Measurements from ENCODE around the gene CXCL1. TPM values are rescaled to one million over a fixed set of nuclear protein-coding genes. Genes with fewer than 3 reads are reported as not detected.
"Not testable (repeated sequence)": the region's sequence is repeated elsewhere in the genome, so short reads cannot be mapped to it uniquely, and the experiment has no call there.

CXCL1 gene
- total and polyA plus RNA-seq, 2 of the 13 experiments (the other 11 are each of a cell fraction or from before 2014, with no cell fraction given) = 0.15 TPM; not detected in 1

DNA sequence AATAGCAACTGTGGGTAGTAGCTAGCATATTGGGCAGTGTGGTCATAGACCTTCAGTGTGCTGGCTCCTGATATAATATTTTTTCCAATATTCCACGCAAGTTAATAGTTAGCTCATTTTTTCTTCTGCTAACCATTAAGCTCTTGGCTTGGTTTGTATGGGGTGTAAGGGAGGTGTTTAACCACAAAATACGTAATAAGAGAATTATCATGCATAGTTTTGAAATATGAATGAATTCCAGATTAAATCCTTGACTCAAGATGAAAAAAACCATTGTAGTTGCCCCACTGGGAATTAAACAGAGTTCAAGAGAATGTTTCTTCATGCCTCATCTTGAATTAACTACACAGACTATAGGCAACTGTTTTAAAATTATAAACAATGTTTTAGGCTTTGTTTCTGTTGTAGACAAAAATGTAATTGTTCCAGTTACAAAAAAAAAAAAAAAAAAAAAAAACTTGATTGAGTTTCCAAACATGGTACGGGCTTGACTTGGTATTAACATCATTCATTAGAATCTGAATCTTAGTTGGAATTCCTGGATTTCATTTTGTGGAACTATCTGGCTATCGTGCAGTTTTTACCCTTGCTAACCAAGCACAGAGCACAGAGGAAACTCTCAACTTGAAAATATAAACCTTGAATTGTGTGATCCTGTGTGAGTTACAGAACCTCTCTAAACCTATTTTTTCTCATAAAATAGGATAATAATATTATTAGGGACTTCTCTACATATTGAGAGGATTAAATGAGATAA lies 28.4 kb downstream of the CXCL1 start:
- POLR2A ChIA-PET = no interaction called here
- H3K4me3 ChIP-seq (replicated peaks in 1 of 3; ENCODE audit: insufficient read depth in 1 of 3, low read depth in 2 of 3, low read length in 3 of 3) = no peak overlapping the region
- no peaks in the 10 kb centered on the region for H3K79me2 ChIP-seq (ENCODE audit: insufficient read depth, low read length)
- H3K36me3 ChIP-seq (replicated peaks in 1 of 2; ENCODE audit: control insufficient read depth in 1 of 2, insufficient read depth in 2 of 2, low read length in 2 of 2) = no peaks in the 10 kb centered on the region
- in situ Hi-C loops (cut with HindIII; ENCODE audit: extremely low pct_ligation_motif_present, low pct_unique_long_range_greater_than_20kb) = no loop called here
- CTCF ChIA-PET (ENCODE audit: low intra/inter-chr PET ratio, low total read pairs) = no interaction called here
- intact Hi-C loops (cut with micrococcal nuclease; ENCODE audit: unreplicated experiment) = no loop called here
- H3K4me2 ChIP-seq (ENCODE audit: low read depth, low read length) = no peak overlapping the region
- H3K27me3 ChIP-seq (ENCODE audit: control insufficient read depth in 1 of 2, insufficient read depth in 2 of 2, low read length in 2 of 2) = no peaks in the 10 kb centered on the region
- BruUV-seq (replicated peaks) = no TSS peak
- no peak overlapping the region for H3K9ac ChIP-seq (ENCODE audit: insufficient read depth, low read depth, low read length)
- no peaks in the 10 kb centered on the region for H4K20me1 ChIP-seq (ENCODE audit: insufficient read depth, low read length)
- no peaks in the 10 kb centered on the region for H3K4me1 ChIP-seq (ENCODE audit: insufficient read depth, low read length)
- H3K9me3 ChIP-seq (ENCODE audit: low read length) = no peaks in the 10 kb centered on the region
- no peak for DNase-seq (ENCODE audit: low spot score)
- no peak for ATAC-seq
- no peak for FAIRE-seq
- no peak for TF ChIP-seq MZF1 (CRISPR knock-in tag; IDR thresholded peaks at IDR 0.05; ENCODE audit: borderline replicate concordance)
- no peak for TF ChIP-seq SNAPC4 (CRISPR knock-in tag; IDR thresholded peaks at IDR 0.05)
- no peak for TF ChIP-seq MEIS2 (CRISPR knock-in tag; IDR thresholded peaks at IDR 0.05)
- TF ChIP-seq SOX5 (CRISPR knock-in tag; IDR thresholded peaks at IDR 0.05; ENCODE audit: borderline replicate concordance) = no peak
- no peak for TF ChIP-seq SMAD3 (CRISPR knock-in tag; IDR thresholded peaks at IDR 0.05)
- TF ChIP-seq MATR3 (CRISPR knock-in tag; IDR thresholded peaks at IDR 0.05) = no peak
- no peak for TF ChIP-seq ZNF782 (CRISPR knock-in tag; IDR thresholded peaks at IDR 0.05; ENCODE audit: borderline replicate concordance)
- no peak for TF ChIP-seq TAF15 (IDR thresholded peaks at IDR 0.05; ENCODE audit: low read depth, low read length, poor library complexity, severe bottlenecking)
- no peak for TF ChIP-seq ISX (CRISPR knock-in tag; conservative IDR thresholded peaks at IDR 0.05)
- WGBS (ENCODE audit: low lambda C conversion rate) = 11% methylated on average over 4 of the region's 4 CpGs
- no peak overlapping the region for H3K27ac ChIP-seq (ENCODE audit: extremely low read length, insufficient read depth, low read length)
- H2AFZ ChIP-seq (ENCODE audit: low read length) = no peak overlapping the region

DNA sequence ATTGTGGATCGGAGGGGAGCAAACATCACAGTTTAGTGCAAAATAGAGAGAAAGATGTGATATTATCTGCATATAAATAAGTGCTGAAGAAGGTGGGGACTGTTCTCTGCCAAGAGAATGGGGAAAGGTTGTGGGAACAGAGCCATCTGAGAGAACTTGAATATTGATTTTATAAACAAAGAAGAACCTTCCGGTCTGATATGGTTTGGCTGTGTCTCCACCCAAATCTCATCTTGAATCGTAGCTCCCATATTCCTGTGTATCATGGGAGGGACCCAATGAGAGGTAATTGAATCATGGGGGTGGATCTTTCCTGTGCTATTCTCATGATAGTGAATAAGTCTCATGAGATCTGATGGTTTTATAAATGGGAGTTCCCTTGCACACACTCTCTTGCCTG lies 30.1 kb downstream of the CXCL1 start:
- WGBS (ENCODE audit: low lambda C conversion rate) = 0% methylated on average over 3 of the region's 3 CpGs
- intact Hi-C loops (cut with micrococcal nuclease; ENCODE audit: unreplicated experiment); FAIRE-seq; H3K9me3 ChIP-seq (ENCODE audit: low read length); DNase-seq (ENCODE audit: low spot score); H3K79me2 ChIP-seq (ENCODE audit: insufficient read depth, low read length); H3K4me1 ChIP-seq (ENCODE audit: insufficient read depth, low read length); H4K20me1 ChIP-seq (ENCODE audit: insufficient read depth, low read length); H3K4me2 ChIP-seq (ENCODE audit: low read depth, low read length); H2AFZ ChIP-seq (ENCODE audit: low read length); POLR2A ChIA-PET; H3K36me3 ChIP-seq (replicated peaks in 1 of 2; ENCODE audit: control insufficient read depth in 1 of 2, insufficient read depth in 2 of 2, low read length in 2 of 2); H3K27ac ChIP-seq (ENCODE audit: extremely low read length, insufficient read depth, low read length); in situ Hi-C loops (cut with HindIII; ENCODE audit: extremely low pct_ligation_motif_present, low pct_unique_long_range_greater_than_20kb); CTCF ChIA-PET (ENCODE audit: low intra/inter-chr PET ratio, low total read pairs); BruUV-seq (replicated peaks); H3K9ac ChIP-seq (ENCODE audit: insufficient read depth, low read depth, low read length); ATAC-seq; H3K4me3 ChIP-seq (replicated peaks in 1 of 3; ENCODE audit: insufficient read depth in 1 of 3, low read depth in 2 of 3, low read length in 3 of 3); H3K27me3 ChIP-seq (ENCODE audit: control insufficient read depth in 1 of 2, insufficient read depth in 2 of 2, low read length in 2 of 2): not testable (repeated sequence)

All from HepG2 (cell line).